Stimulated activated CD4-positive, alpha-beta T cell treated with anti-CD3 and anti-CD28 coated beads, Interleukin-1b, Interleukin-23, amount 100 ng/mL, for 4 hours (primary cell): ENCODE data around the gene LRRFIP2.

Experiments
- DNase-seq, 2 donors: peaks; one replicate each; pipeline ENCODE4 v3.0.0-alpha.2; 2020; ENCODE audit warnings: low read depth in 2 of 2

The LRRFIP2 gene

DNA sequence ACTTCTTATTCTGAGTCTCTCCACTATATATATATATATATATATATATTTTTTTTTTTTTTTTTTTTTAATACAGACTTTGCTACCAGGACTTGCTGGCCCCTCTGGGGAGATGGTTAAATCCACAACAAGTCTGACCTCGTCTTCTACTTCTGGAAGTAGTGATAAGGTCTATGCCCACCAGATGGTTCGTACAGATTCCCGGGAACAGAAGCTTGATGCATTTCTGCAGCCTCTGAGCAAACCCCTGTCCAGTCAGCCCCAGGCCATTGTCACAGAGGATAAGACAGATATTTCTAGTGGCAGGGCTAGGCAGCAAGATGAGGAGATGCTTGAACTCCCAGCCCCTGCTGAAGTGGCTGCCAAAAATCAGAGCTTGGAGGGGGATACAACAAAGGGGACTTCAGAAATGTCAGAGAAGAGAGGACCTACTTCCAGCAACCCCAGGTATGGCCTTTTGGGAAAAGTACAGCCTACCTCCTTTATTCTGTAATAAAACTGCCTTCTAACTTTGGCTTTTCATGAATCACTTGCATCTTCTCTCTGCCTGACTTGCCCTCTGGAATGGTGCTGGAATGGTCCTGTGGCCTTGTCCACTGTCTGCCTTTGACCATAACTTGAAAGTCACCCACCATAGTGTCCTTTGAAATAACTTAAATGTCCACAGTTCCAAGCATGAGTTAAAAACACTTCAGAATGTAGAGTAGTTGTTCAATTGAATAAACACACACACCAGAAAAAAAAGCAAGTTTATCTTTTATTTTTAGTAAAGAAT, 148.6 kb downstream of the LRRFIP2 start:
- DNase-seq: no peak

- no peak for DNase-seq
Observed at GRCh38 chr3:37024820-37025405, 149.5 kb downstream of the LRRFIP2 start.

GRCh38 chr3:37024092-37024491, 150.3 kb downstream of the LRRFIP2 start:
- DNase-seq: no peak

- DNase-seq: no peak
Observed at GRCh38 chr3:37017683-37018082, 156.7 kb downstream of the LRRFIP2 start.

DNA sequence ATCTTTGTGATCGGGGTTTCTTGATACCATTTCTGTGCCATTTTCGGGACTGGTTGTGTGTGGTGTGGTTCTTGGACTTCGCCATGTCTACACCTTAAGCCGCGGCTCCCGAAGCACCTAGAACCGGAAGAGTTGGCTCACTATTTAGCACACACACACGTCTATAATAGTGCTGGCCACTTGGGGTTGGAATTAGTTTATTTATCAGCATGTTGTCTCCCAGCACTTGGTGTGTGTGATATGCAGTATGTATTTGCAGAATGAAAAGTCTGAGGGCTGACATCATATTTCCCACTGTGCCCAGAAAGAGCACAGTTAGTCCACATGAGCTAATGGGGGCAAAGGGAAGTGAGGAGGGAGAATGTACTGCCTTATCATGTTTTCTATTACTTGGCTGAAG, 157.5 kb downstream of the LRRFIP2 start:
- no peak for DNase-seq

GRCh38 chr3:37015642-37016041, 158.7 kb downstream of the LRRFIP2 start:
- no peak for DNase-seq

- no peak for DNase-seq
Observed at GRCh38 chr3:37014620-37015019, 159.8 kb downstream of the LRRFIP2 start.
